PC-9 (cell line): ENCODE data around the gene GPR149. TPM values are rescaled to one million over a fixed set of nuclear protein-coding genes. Genes with fewer than 3 reads are reported as not detected.

Source experiments
- BruUV-seq: library from RNA; stranded (reverse); fragments of 400-500 nt; replicated peaks from 2 replicates; lab custom pipeline; 2021; lab: Mats Ljungman, UMichigan
- CTCF ChIA-PET: fragments of 300-600 bp; sonication (Branson Sonifier 250); formaldehyde crosslinking; loops from one replicate; lab custom pipeline; 2022; ENCODE audit warnings: antibody characterized with exemption; lab: Charles Lee
- POLR2A ChIA-PET: fragments of 300-600 bp; sonication (Branson Sonifier 250); formaldehyde crosslinking; loops from one replicate; lab custom pipeline; 2022; ENCODE audit warnings: antibody characterized with exemption; ENCODE audit not compliant: unreplicated experiment; lab: Charles Lee
- DNase-seq, 2 experiments: peaks; one replicate each; pipeline versions ENCODE4 v3.0.0 to v3.0.0-alpha.2; 2015 to 2022; ENCODE audit warnings: mixed read lengths in 1 of 2
- H2AFZ ChIP-seq: fragments of 200-600 bp; sonication (generic); 2 replicates; pipeline ENCODE4 v1.8.1; 2017; ENCODE audit warnings: antibody characterized with exemption
- H3F3A ChIP-seq: fragments of 200-600 bp; sonication (generic); 2 replicates; pipeline ENCODE4 v1.8.1; 2017; ENCODE audit warnings: antibody characterized with exemption, mild to moderate bottlenecking, low read depth; ENCODE audit not compliant: insufficient read depth
- H3K27ac ChIP-seq: fragments of 200-600 bp; sonication (generic); 2 replicates; pipeline ENCODE4 v1.6.1; 2016; ENCODE audit warnings: mixed run types
- H3K27me3 ChIP-seq: fragments of 200-600 bp; sonication (generic); 2 replicates; pipeline ENCODE4 v1.6.1; 2016; ENCODE audit warnings: low read depth, mixed run types; ENCODE audit not compliant: insufficient read depth
- H3K36me3 ChIP-seq: fragments of 200-600 bp; sonication (generic); 2 replicates; pipeline ENCODE4 v1.6.1; 2016; ENCODE audit warnings: low read depth, mixed run types
- H3K4me1 ChIP-seq: fragments of 200-600 bp; sonication (generic); replicated peaks from 2 replicates; pipeline ENCODE4 v1.6.1; 2016; ENCODE audit warnings: mixed run types; ENCODE audit not compliant: insufficient read depth
- H3K4me2 ChIP-seq: fragments of 200-600 bp; sonication (generic); 2 replicates; pipeline ENCODE4 v1.6.1; 2017; ENCODE audit warnings: mixed run types
- H3K4me3 ChIP-seq: fragments of 200-600 bp; sonication (generic); 2 replicates; pipeline ENCODE4 v1.6.1; 2016; ENCODE audit warnings: mixed run types
- H3K79me2 ChIP-seq: fragments of 200-600 bp; sonication (generic); 2 replicates; pipeline ENCODE4 v1.6.1; 2017; ENCODE audit warnings: low read depth, mixed run types
- H3K9me2 ChIP-seq: fragments of 200-600 bp; sonication (generic); 2 replicates; pipeline ENCODE4 v1.8.1; 2017; ENCODE audit warnings: mild to moderate bottlenecking; ENCODE audit not compliant: insufficient read depth
- H3K9me3 ChIP-seq: fragments of 200-600 bp; sonication (generic); 2 replicates; pipeline ENCODE4 v1.8.1; 2016; ENCODE audit warnings: low read depth; ENCODE audit not compliant: insufficient read depth
- H4K20me1 ChIP-seq: fragments of 200-600 bp; sonication (generic); 2 replicates; pipeline ENCODE4 v1.8.1; 2017; ENCODE audit not compliant: insufficient read depth
- CTCF ChIP-seq: fragments of 200-600 bp; sonication (generic); conservative IDR thresholded peaks from 2 replicates; pipeline ENCODE4 v1.6.1; 2017; ENCODE audit warnings: mixed run types, antibody characterized with exemption, mild to moderate bottlenecking, moderate library complexity
- EZH2 ChIP-seq: fragments of 200-600 bp; sonication (generic); IDR thresholded peaks from 2 replicates; pipeline ENCODE4 v1.8.0; 2017; ENCODE audit warnings: antibody characterized with exemption, low read depth
- intact Hi-C: fragments of 100-400 bp; cut with micrococcal nuclease; formaldehyde crosslinking; loops from one replicate; pipeline ENCODE4 v1.10.0; 2022; ENCODE audit not compliant: unreplicated experiment
- total RNA-seq: library from RNA; stranded (reverse); gene quantifications from 2 replicates; pipeline ENCODE4 v1.2.3, GENCODE V29; 2021

Gene GPR149
- total RNA-seq, 1 experiment from 2014 or later, result not detected

- BruUV-seq, result no TSS peak
Observed at GRCh38 chr3:154324919-154325318, 105.1 kb downstream of the GPR149 start.

GRCh38 chr3:154323891-154324738, 105.9 kb downstream of the GPR149 start, which contains the start of gene DHX36:
TSS of gene DHX36 (minus strand) at chr3:154324487. CDS start at chr3:154324416, 71 bp downstream.
- peaks cover 56% of the 10 kb centered on the region for H3K79me2 ChIP-seq
- H3K4me1 ChIP-seq, result peaks cover 28% of the 10 kb centered on the region
- ChIA-PET CTCF (interaction anchor here (0.6 kb wide), 1 partner anchor 41 kb away, joined by 20 read pairs; no protein-coding TSS in a partner anchor), POLR2A (interaction anchor here (0.6 to 0.9 kb wide), 3 partner anchors 12 to 1282 kb away, joined by 4 to 6 read pairs (median 4); no protein-coding TSS in a partner anchor)
- TF ChIP-seq EZH2 (no peak), CTCF (no peak; the same call in 1 of the 2 replicates)
- peak within 1 kb of the TSS; percentile 71 for H3K27ac ChIP-seq
- intact Hi-C loops, result loop anchor here (5.0 kb wide), 1 partner anchor 998 kb away; no protein-coding TSS in a partner anchor
- peaks cover 24% of the 10 kb centered on the region for H4K20me1 ChIP-seq
- BruUV-seq, result no TSS peak
- DNase-seq, result peak; percentile 73 to 79
- no peaks in the 10 kb centered on the region for H3K36me3 ChIP-seq
- H3K27me3 ChIP-seq, result no peaks in the 10 kb centered on the region
- no peaks in the 10 kb centered on the region for H3K9me2 ChIP-seq
- H3K4me3 ChIP-seq, result peak within 1 kb of the TSS; percentile 75
- no peaks in the 10 kb centered on the region for H3K9me3 ChIP-seq
- no peaks in the 10 kb centered on the region for H3F3A ChIP-seq
- H3K4me2 ChIP-seq, result peak within 1 kb of the TSS; percentile 86
- H2AFZ ChIP-seq, result peak within 1 kb of the TSS; percentile 97

More at GRCh38 chr3:154324919-154325318, 105.1 kb downstream of the GPR149 start:
- CTCF ChIA-PET, result interaction anchor here (0.5 to 0.6 kb wide), 2 partner anchors 40 to 107 kb away, joined by 3 to 20 read pairs; no protein-coding TSS in a partner anchor
- no peaks in the 10 kb centered on the region for H3K36me3 ChIP-seq
- peak overlapping the region; percentile 97 for H2AFZ ChIP-seq
- no peaks in the 10 kb centered on the region for H3F3A ChIP-seq
- DNase-seq, result no peak
- peak overlapping the region; percentile 86 for H3K4me2 ChIP-seq
- no peaks in the 10 kb centered on the region for H3K9me3 ChIP-seq
- no peaks in the 10 kb centered on the region for H3K27me3 ChIP-seq
- H3K79me2 ChIP-seq, result peaks cover 48% of the 10 kb centered on the region
- peak overlapping the region; percentile 75 for H3K4me3 ChIP-seq
- POLR2A ChIA-PET, result interaction anchor here (0.6 to 0.9 kb wide), 4 partner anchors 13 to 1282 kb away, joined by 3 to 6 read pairs (median 4); no protein-coding TSS in a partner anchor
- peaks cover 28% of the 10 kb centered on the region for H3K4me1 ChIP-seq
- TF ChIP-seq CTCF, result no peak
- no peak for TF ChIP-seq EZH2
- H3K27ac ChIP-seq, result peak overlapping the region; percentile 71; the same call in 1 of the 2 replicates
- peaks cover 16% of the 10 kb centered on the region for H4K20me1 ChIP-seq
- H3K9me2 ChIP-seq, result no peaks in the 10 kb centered on the region
- intact Hi-C loops, result loop anchor here (5.0 kb wide), 1 partner anchor 997 kb away; no protein-coding TSS in a partner anchor

GRCh38 chr3:154316974-154317767, 112.8 kb downstream of the GPR149 start:
- Histone ChIP-seq H4K20me1 (peaks cover 57% of the 10 kb centered on the region), H3K9me3 (no peaks in the 10 kb centered on the region), H3K27me3 (no peaks in the 10 kb centered on the region), H3K4me2 (no peak overlapping the region), H3K36me3 (peaks cover 35% of the 10 kb centered on the region), H3K9me2 (no peaks in the 10 kb centered on the region), H3K4me1 (peaks cover 12% of the 10 kb centered on the region), H2AFZ (no peak overlapping the region), H3K79me2 (peaks cover 66% of the 10 kb centered on the region), H3K27ac (0 out of 2 replicates have a peak overlapping the region, but pooled peaks have one; percentile 7), H3F3A (no peaks in the 10 kb centered on the region; the same call in 1 of the 2 replicates), H3K4me3 (no peak overlapping the region)
- no TSS peak for BruUV-seq
- intact Hi-C loops, result no loop called here
- ChIA-PET CTCF (no interaction called here), POLR2A (no interaction called here)
- no peak for DNase-seq
- TF ChIP-seq EZH2 (no peak), CTCF (no peak)
